Uterus (tissue), 2 donors: ENCODE results near the gene MAD1L1.
"Not testable (repeated sequence)": the region's sequence is repeated elsewhere in the genome, so short reads cannot be mapped to it uniquely, and the experiment has no call there.

Experiments
- POLR2A ChIP-seq, 2 donors: fragments of 450-650 bp; IDR thresholded peaks; one replicate each; pipeline ENCODE4 v1.6.1; 2016; ENCODE audit warnings: antibody characterized with exemption in 2 of 2, mild to moderate bottlenecking in 1 of 2, moderate library complexity in 1 of 2
- TF ChIP-seq, protein P1 (sequence below), 4 experiments: fragments of 200-600 bp in 2 of 4; fragments of 450-650 bp in 2 of 4; sonication (generic) in 2 of 4; IDR thresholded peaks; one replicate each; pipeline ENCODE4 v1.5.1; 2016 to 2019; ENCODE audit warnings: antibody characterized with exemption in 4 of 4, mild to moderate bottlenecking in 2 of 4, moderate library complexity in 1 of 4

DNA sequence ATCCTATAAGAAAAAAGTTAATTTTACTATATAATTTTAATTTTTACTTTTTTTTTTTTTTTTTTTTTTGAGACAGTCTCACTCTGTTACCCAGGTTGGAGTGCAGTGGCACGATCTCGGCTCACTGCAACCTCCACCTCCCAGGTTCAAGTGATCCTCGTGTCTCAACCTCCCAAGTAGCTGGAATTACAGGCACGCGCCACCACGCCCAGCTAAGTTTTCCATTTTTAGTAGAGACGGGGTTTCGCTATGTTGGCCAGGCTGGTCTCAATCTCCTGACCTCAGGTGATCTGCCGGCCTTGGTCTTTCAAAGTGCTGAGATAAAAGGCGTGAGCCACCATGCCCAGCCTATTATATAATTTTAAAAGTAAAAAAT, 262.5 kb downstream of the MAD1L1 start:
- TF ChIP-seq, protein P1, sequence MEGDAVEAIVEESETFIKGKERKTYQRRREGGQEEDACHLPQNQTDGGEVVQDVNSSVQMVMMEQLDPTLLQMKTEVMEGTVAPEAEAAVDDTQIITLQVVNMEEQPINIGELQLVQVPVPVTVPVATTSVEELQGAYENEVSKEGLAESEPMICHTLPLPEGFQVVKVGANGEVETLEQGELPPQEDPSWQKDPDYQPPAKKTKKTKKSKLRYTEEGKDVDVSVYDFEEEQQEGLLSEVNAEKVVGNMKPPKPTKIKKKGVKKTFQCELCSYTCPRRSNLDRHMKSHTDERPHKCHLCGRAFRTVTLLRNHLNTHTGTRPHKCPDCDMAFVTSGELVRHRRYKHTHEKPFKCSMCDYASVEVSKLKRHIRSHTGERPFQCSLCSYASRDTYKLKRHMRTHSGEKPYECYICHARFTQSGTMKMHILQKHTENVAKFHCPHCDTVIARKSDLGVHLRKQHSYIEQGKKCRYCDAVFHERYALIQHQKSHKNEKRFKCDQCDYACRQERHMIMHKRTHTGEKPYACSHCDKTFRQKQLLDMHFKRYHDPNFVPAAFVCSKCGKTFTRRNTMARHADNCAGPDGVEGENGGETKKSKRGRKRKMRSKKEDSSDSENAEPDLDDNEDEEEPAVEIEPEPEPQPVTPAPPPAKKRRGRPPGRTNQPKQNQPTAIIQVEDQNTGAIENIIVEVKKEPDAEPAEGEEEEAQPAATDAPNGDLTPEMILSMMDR (IDR thresholded peaks at IDR 0.05), result not testable (repeated sequence)
- TF ChIP-seq POLR2A (IDR thresholded peaks at IDR 0.05), result not testable (repeated sequence)
